HuH-7 (cell line): ENCODE results near the gene IARS1.
A peak's percentile ranks its signal among the peaks of the same experiment; 100 is the strongest.

Experiments
- DNase-seq: peaks from one replicate; pipeline ENCODE4 v3.0.0; 2011; ENCODE audit warnings: low spot score

Gene IARS1

DNA sequence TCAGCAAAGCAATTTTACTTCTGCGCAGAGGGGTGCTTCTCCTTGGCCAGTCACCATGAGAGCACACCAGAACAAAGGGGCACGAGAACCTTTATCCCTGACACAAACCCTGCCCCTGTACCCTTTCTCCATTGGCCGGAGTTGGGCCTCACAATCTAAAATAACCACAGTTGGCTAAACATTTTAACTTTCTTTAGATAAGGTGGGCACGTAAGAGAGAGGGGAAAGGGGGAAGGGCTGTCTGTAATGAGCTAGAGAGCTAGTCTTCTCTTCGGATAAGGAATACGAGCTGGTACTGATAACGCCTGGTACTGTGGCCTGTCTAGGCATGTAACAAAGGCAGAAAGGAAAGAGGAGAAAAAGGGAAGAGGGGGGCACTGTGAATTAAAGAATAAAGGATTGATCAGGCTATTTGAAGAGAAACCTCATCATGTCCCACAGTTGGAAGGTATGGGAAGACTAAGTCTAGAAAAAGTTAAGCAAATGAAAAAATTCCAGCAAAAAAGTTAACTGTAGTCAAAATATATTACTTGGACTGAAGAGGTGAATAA is 1.8 kb upstream of the IARS1 start:
- no peak for DNase-seq

GRCh38 chr9:92294297-92294676 is 790 bp upstream of the IARS1 start:
- no peak for DNase-seq

DNA sequence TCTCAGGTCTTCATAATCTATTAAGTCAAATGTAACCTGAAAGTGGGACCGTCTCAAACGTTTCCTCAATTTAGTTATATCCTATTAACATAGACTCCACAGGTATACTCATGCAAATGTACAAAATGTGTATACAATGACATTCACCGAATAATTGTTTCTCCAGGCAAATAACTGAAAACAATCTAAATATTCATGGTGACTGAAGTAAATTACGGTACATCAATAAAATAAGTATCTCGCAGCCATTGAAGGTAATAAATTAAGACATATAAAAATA is 482 bp downstream of the IARS1 start:
- DNase-seq: no peak

GRCh38 chr9:92292338-92293074 is 991 bp downstream of the IARS1 start:
- DNase-seq: no peak

DNA sequence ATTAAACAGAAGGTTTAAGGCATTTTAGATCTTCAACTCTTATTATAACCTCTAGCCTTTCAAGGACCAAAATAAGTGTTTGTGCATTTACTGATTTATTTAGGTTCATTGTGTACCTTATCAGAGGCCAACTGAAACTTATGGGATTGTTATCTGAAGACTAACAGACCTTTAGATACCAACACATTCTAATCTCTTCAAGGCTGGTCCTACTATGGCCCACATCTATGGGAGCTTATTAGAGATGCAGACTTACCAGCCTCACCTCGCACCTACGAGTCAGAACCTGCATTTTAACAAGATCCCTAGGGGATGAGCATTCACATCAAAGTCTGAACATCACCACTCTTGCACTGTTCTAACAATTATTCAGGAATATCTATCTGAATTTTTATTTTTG is 1.9 kb downstream of the IARS1 start:
- DNase-seq: no peak

GRCh38 chr9:92290785-92291429 is 2.6 kb downstream of the IARS1 start:
- DNase-seq: no peak

GRCh38 chr9:92289708-92290390 is 3.6 kb downstream of the IARS1 start:
- no peak for DNase-seq

GRCh38 chr9:92279302-92279701 is 14.2 kb downstream of the IARS1 start:
- DNase-seq: no peak

GRCh38 chr9:92278110-92278509 is 15.4 kb downstream of the IARS1 start:
- no peak for DNase-seq

DNA sequence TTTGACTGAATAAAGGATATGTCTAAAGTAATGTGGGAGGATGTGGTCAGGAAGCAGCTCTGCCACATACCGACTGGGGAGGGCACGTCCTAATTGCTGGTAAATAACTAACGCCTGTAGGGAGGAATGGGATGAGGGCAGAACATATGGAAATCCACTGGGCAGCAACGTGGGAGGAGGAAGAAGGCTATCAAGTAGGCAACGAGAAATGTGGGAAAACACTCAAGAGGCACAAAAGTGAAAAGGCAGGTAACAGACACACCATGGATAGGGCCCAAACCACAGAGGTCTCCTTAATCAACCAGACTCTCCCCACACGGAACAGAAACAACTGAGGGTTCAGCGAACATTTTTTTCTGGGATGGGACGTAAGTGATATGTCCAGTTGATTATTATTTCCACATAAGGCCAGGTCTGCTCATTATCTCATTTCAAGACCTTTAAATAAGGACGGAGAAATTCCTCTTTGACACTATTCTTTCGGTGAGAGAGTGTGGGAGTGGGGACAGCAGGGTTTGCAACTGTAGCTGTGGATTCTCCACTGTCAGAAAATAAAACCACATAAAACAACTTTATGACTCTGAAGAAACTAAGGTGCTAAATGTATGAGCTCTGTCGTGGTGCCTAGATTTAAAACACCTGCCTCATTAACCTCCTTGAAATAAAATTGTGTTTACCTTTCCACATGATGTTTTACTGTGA is 17.0 kb downstream of the IARS1 start:
- DNase-seq: no peak

DNA sequence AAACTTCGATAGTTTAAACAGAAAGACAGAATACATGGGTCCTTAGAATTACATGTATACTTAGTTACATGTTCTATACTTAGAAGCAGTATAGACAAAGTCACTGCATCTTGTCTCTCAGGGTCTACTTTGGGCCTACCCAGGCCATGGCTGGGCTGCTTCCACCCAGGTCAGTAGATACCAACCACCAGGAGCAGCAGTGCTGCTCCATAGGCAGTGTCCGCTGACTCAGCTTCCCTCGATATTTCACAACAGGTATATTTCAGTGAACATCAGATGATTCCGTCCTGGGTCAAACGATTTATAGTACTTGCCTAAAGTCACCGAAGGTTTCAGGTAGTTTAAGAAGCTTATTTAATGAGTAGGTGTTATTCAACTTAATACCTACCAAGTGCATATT is 18.0 kb downstream of the IARS1 start:
- DNase-seq: no peak

DNA sequence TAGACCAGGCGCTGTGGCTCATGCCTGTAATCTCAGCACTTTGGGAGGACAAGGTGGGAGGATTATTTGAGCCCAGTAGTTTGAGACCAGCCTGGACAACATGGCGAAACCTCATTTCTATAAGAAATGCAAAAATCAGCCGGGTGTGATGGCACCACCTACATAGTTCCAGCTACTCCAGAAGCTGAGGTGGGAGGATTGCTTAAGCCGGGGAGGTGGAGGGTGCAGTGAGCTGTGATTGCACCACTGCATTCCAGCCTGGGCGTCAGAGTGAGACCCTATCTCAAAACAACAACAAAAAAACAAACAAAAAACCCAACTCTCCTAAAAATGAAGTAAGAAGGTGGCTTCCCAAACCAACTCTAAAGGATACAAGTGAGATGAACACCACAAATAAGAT is 23.0 kb downstream of the IARS1 start:
- no peak for DNase-seq

- no peak for DNase-seq
Observed at GRCh38 chr9:92266486-92266885, 27.0 kb downstream of the IARS1 start.

GRCh38 chr9:92265154-92265553 is 28.3 kb downstream of the IARS1 start:
- no peak for DNase-seq

DNA sequence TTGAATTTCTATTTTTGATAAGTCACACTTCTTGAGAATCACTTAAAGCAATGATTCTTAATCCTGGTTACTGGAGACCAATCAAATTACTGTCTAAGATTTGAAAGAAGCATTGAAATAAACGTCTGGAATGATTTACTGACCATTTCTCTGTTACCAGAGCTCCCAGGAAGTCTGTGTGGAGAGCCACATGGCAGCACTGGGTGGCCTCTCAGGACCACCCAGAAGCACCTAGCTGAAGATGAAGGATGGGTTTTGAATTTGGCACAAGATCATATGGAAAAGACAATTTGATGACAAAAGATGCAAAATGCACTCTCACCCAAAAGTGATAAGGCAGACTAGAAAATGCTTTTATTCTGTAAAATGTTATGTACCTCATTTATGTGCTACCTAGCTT is 30.4 kb downstream of the IARS1 start:
- no peak for DNase-seq

- no peak for DNase-seq
Observed at GRCh38 chr9:92257327-92257726, 36.2 kb downstream of the IARS1 start.

DNA sequence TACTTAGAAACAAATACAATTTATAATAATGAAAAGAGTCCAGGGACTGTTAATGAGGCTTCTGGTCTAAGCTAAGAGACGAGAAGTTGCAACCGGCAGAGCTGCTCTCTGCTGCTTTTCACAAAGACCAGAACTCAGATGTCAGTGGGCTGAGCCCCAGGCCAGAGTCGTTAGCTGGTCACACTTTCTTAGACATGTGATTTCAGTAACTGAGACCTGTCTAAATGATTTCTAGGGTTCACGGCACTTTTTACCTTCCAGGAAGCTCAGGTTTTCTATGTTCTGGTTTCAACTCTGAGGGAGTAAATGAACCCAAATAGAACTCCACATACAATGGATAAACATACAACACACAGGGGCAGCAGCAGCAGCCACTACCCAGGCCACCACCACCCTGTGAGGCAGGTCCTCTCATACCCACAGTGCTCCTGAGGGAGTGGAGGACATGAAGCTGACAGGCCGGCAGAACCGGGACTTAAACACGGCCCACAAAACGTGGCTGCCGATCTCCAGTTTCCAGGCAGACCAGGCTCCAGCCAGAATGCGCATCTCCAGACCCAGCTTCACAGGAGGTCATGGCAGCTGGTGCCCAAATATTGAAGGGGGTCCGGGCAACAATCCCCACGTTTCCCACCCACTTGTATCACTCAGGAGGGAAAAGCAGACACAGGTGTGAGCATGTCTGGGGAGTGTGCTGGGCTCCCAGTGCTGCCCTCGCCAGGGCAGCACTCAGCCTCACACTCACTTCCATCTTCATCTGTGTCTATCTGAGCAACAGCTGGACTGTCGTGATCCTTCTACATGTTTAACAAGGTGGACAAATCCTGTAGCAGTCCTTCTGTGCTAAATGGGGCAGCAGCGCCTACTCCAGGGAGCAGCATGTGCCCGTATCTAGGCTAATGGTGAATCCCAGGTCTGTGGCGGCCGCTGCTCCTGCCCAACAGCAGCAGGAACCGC is 38.8 kb downstream of the IARS1 start:
- DNase-seq: no peak

DNA sequence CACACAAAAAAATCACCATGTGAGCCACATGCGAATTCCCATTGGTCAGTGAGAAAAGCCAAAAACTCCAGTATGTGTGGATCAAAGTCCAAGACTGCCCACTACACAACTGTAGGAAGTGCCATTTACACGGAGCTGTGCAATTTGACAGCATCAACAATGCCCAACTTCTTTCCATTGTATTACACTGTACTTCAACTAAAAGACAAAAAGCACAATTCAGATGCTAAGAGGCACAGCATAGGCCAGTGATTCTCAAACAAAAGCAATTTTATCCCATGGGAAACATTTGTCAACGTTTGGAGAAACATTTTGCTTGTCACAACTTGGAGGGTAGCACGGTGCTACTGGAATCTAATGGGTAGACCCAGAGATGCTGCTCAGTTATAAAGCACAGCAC is 39.8 kb downstream of the IARS1 start:
- no peak for DNase-seq

- DNase-seq: peak; percentile 46
Observed at GRCh38 chr9:92247981-92248380, 45.5 kb downstream of the IARS1 start.

- DNase-seq: no peak
Observed at GRCh38 chr9:92247296-92247695, 46.2 kb downstream of the IARS1 start.

DNA sequence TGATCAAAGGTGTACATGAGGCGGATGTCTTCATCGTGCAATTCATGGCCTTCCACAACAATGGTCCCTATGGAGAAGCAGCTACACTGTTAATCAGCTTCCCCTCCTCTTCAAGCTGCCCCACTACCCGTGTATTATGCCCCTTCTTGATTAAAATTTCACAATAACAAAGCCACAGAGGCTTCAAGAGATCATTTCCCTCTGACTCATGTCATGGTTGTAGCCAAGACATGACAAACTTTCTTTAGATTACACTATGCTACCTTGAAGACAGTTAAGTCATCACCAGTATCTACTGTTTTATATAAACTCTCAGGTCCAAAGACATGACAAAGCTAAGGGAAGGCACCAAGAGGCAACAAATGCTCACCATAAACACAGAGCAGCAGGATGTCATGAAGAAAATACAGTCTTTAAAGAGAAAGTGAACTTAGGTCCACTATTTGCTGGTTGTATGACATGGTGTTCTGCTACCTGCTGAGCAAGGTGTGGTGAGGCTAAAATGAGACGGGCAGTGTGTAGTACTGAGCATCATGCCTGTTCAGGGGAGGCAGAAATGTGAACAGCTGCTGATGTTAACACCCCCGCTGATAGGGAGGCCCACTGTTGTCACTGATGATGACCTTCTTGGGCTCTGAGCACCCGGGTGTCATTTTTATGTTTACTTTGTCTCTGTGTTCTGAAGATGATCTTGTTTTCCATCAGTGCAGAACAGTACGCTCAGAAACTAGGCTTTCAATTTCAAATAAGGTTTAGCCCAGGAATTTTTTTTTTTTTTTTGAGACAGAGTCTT is 48.3 kb downstream of the IARS1 start:
- DNase-seq: no peak
